ENCODE data around the gene TRAPPC3L.
A peak's percentile ranks its signal among the peaks of the same experiment; 100 is the strongest.
"Not testable (repeated sequence)": the region's sequence is repeated elsewhere in the genome, so short reads cannot be mapped to it uniquely, and the experiment has no call there.

TRAPPC3L gene

DNA sequence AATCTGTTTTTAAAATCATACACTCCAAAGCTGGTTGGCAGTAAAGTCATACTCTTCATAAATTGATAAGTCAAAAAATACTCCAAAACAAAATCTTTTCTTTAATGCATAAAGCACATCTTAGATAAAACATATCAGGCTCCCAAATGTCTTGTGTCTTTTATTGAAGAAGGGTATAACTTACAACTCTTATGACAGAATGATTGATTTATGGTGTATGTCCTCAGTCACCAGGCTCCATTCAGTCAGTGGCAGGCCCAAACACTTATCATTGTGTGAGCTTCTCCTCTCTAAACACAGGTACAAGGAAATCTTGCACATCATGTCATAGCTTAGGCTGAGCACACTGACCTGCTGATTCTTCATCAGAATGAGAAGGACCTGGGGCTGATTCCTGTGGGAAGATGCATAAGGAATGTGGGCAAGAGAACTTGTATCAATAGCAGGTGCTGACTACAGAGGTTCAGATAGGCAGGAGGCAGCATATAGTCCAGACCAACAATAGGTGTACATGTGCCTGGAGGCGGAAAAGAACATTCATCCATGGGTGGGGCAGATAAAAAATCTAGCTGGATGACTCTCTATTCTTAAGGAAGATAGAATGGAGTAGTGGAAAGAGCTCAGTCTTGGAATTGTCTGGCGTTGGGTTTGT is 32.1 kb downstream of the TRAPPC3L start:
- DNase-seq (ENCODE audit: low spot score), result no peak

DNA sequence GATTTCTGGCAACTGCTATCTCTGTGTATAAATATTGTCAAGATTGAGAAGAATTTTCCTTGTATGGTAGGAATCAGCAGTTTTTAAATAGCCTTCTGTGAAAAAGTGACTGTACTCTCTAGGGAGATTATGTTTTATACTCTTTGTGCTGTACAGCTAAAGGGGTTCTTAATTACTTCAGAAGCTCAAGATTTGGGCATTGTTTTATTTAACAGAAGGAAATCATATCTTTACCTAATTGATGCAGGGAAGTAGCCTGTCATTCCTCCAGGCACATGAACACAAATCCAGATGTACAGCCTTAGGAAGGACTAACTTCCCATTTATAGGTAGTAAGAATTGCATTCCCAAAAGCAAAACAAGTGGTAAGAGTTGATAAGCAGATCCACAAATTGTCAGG is 32.8 kb downstream of the TRAPPC3L start:
- DNase-seq (ENCODE audit: low spot score), result no peak

DNA sequence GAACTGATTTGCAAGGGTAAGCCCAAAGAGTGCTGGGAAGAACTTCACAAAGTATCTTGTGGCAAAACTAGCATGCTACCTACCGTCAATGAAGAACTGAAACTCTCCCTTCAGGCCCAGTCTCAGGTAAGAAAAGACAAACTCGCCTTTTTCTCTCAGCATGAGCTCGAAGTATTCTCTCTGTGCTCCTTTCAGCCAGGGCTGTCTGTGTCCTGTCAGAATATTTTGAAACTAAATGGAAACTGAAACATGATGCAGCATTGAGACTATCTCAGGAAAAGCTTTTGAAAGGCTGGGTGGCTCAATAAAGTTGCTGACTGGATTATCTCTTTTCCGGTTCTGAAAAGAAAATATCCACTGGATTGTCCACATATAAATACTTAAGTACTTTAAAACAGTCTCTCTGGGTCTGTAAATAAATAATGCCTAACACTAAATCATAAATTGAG is 33.3 kb downstream of the TRAPPC3L start:
- DNase-seq (ENCODE audit: low spot score), result no peak

DNA sequence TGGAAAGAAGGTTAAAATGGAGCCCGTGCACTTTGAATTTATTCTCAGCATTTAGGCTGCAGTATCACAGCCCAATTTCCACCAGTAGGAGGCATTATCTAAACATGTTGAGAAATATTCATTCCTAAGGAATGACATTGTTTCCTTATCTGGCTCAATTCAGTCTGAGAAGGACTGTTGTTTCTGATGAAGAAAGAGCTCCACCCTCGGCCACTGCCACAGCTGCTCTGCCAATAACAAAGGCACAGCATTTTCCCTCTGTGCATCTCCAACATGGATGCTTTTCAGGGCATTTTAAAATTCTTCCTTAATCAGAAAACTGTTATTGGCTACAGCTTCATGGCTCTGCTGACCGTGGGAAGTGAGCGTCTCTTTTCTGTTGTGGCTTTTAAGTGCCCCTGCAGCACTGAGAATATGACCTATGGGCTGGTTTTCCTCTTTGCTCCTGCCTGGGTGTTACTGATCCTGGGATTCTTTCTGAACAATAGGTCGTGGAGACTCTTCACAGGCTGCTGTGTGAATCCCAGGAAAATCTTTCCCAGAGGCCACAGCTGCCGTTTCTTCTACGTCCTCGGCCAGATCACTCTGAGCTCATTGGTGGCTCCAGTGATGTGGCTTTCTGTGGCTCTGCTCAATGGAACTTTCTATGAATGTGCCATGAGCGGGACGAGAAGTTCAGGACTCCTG is 33.9 kb downstream of the TRAPPC3L start, which contains the start of gene CALHM5:
Gene CALHM5, plus strand, starts transcription at position 216 of the 687 bp plus-strand sequence. Its CDS starts 58 bp downstream, at position 274.
- DNase-seq (ENCODE audit: low spot score), result peak; percentile 42

DNA sequence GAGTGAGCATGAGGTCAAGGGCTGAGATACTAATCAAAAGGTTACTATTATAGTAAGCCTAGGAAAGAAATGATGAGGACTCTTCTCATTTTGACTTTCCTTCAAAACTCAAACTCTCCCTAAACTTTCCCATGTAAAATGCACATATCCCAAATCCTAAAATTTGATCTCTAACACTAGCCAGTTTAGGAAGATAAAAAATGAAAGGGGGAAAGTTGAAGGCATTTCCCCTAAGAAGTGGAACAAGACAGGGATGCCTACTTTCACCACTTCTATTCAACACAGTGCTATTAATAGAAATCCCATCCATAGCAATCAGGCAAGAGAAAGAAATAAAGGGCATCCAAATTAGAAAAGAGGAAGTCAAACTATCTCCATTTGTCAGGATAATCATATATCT is 37.0 kb downstream of the TRAPPC3L start:
- DNase-seq (ENCODE audit: low spot score), result no peak

DNA sequence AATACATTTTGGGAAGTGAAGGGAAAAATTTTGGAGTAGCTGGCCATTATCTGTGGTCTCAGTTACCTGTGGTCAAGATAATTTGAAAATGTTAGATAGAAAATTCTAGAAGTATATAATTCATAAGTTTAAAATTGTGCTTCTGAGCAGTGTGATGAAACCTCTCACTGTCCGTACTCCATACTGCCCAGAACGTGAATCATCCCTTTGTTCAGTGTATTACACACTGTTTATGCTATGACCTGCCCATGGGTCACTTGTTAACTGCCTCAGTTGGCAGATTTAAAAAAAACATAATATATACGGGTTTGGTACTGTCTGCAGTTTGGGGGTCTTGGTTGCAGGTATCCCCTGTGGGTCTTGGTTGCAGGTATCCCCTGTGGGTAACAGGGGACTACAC is 38.2 kb downstream of the TRAPPC3L start:
- no peak for DNase-seq (ENCODE audit: low spot score)

DNA sequence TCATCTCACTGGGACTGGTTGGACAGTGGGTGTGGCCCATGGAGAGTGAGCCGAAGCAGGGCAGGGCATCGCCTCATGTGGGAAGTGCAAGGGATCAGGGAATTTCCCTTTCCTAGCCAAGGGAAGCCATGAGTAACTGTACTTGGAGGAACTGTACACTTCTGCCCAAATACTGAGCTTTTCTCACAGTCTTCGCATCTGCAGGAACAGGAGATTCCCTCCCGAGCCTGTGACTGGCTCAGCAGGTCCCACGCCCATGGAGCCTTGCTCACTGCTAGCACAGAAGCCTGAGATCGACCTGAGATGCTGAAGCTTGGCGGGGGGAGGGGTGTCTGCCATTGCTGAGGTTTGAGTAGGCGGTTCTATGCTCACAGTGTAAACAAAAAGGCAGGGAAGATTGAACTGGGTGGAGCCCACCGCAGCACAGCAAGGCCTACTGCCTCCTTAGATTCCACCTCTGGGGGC is 44.5 kb downstream of the TRAPPC3L start:
- no peak for DNase-seq (ENCODE audit: low spot score)

DNA sequence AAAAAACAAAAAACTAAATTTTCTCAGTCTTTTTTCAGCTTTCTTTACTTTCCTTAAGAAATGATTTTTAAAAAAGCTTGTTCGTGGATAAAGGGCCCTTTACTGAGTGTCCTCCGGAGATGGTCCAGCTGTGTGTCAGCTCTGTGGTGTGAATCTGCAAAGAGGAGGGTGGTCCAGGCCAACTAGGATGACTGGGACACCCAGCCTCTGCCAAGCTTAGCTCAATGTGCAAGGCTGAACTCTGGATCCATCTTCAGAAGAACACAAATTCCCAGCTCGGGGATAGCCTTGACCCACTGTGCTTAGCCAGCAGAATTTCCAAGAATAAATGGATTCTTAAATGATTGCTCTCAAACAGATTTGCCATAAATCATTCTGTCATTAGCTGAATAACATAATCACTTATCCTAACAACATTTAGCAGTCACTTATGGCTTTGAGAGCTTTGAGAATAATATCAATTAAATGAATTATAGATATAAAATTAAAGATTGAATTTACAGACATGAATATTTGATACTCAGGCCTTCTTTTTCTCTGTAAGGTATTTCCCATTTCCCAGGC is 48.3 kb downstream of the TRAPPC3L start:
- no peak for DNase-seq (ENCODE audit: low spot score)

DNA sequence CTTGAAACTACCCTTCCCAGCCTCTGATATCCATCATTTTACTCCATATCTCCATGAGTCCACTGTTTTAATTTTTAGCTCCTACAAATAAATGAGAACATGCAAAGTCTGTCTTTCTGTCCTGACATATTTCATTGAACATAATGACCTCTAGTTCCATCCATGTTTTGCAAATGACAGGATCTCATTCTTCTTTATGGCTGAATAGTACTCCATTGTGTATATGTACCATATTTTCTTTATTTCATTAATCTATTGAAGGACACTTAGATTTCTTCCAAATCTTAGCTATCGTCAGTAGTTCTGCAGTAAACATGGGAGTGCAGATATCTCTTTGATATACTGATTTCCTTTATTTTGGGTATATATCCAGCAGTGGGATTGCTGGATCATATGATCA is 50.3 kb downstream of the TRAPPC3L start:
- not testable (repeated sequence) for DNase-seq (ENCODE audit: low spot score)

DNA sequence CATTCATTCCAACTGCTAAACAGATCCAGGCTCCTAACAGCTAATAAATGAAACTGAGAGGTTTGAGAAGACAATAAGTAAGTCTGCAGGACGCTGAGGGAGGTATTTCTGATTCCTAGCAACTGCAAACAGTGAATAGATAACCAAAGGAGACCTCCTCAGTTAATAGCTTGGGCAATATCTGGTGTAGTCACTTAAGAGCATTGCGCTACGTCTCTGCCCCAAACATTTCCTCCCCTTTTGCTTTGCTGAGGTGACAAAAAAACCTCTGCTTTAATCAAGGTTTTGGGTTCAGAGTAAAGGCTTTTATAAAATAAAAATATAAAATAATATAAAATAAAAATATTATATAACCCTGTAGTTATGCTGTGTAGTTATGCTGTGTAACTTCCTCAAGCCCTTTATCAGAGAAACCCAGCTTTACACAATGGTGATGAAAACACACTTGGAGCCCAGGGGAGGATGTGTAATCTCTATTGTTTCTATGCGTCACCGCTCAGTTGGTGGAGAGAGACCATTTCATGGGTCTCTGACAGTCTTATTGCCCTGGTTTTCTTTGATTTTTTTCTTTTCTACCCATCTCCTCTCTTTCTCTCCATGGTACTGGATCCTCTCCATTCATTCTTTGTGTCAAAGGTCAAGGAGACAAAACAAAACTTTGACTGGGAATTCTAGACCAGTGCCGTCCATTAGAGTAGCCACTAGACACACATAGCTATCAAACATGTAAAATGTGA is 53.0 kb downstream of the TRAPPC3L start:
- DNase-seq (ENCODE audit: low spot score), result no peak

DNA sequence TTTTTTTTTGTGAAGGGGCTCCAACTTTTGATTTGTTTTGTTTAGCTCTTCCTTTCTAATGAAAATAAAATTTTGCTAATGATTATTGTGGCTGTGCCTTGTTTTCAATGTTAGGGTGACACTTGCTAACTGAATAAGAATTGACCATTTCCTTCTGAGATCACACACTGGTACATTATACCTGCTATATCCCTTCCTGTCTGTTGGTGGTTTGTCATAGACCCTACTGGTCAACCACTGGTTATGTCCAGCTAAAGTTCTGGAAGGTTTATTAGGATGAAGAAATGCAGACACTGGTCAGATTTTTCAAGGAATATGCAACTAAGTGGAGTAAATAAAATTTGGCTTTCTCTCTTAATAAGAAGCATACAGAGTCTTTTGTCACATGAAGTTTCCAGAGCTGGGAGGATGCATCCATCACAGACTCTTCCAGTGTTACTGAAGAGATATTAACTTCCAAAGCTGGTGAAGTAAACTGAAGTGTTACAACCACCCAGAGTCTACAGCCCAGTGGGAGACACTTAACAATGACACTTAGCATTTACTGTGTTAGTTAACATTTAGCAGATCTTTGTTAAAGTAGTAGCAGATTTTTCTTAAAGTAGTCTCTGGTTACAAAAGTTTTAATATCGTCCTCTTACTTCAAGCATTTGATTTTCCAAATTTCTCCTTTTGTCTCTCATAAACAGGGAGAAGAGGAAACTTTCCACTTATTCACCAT is 53.7 kb downstream of the TRAPPC3L start:
- no peak for DNase-seq (ENCODE audit: low spot score)

DNA sequence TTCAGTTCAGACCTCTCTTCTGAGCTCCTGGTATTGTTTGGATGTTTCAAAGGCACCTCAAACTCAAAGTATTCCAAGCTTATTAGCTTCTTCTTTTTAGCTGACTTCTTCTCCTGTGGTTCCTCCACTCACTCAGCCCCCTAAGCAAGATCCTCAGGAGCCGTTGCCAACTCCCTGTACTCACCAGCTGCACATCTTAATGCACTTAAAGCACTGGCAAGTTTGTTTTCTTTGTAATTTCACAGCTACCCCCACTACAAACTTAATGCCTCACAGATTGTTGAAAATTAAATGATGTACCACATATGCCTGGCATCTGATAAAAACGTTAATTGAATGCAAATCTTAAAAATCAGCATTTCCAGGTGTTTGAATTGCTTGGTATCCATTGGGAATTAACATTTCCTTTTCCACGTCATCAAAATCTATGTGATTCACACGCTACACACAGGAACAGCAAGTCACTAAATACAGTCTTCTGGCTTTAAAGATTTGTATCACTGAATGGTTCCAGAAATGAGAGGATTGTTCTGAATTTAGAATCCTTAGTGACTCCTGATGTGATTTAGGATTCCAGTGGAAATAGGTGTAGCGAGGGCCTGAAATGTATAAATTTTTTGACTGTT is 59.8 kb downstream of the TRAPPC3L start:
- DNase-seq (ENCODE audit: low spot score), result no peak

DNA sequence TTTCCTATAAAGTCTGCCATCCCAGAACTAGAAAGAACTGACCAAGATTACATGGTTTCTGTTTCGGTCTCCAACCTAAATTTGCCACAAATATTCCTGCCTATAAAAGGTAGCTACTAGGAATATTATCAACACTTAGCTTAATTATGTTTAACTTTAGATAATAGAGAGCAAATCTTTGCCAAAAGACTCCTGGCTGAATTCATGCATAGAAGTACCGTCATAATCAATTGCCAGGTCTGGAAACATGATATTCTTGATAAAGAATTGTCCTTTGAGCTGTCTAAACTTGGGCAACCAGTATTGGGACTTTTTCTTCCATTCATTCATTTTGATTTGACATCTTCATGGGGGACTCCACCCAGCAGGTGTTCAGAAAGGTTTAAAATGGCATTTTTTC is 61.9 kb downstream of the TRAPPC3L start:
- no peak for DNase-seq (ENCODE audit: low spot score)

DNA sequence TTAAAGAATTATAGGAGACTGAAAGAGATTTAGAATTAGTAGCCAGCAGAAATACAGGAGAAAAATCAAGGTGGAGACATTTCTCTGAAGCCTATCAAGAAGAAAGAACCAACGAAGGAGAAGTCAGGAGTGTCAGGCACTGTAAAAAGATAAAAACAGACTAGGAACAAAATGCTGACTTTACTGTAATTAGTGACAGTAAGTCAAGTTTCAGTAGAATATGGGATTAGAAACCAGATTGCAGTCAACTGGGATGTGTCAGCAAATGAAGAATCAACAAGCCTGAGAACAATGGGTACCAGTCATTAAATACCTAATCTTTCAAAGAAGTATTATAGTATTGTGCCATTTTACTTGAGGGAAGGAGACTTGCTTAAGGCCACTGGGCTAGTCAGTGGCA is 62.7 kb downstream of the TRAPPC3L start:
- DNase-seq (ENCODE audit: low spot score), result no peak

DNA sequence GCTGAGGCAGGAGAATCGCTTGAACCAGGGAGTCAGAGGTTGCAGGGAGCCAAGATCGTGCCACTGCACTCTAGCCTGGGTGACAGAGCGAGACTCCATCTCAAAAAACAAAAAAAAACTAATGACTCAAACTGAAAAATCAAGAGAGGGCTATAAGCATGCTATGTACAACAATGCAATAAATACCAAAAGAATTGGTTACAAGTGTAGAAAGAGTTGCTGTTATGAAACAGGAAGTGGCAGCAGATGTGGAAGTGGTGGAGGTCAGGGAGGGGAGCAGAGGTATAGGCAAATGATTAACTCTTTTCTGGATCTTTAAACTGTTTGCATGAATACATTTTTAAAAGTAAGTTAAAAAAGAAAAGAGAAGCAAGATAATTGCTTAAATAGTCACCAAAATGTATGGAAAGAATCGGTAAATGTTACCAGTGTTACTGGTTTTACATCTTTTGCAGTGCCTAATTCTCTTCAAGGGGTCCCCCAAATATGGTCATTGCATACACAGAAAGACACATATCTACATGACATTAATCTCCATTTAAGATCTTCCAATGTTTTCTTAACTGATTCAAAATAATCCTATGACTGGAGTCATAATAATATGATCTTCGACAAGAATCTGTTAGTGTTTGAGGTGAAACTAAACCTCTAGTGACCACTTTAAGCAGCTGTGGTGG is 69.3 kb downstream of the TRAPPC3L start:
- DNase-seq (ENCODE audit: low spot score), result no peak

DNA sequence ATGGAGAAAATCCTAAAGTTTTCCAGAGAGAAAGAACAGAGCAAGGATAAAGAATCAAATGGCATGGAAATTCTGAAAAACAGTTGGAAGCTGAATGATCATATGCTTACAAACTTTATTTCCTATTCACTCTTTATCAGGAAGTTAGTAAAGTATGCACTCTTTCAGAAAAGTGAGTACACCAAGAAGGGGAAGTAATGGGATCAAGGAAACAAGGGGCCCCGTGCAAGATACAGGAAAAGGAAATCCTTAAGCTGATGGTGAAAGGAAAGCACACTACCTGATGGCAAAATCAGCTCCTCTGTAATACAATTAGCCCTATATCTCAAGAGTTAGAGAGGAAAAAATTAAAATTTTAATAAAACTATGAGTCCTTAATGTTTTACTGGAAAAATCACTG is 70.3 kb downstream of the TRAPPC3L start:
- no peak for DNase-seq (ENCODE audit: low spot score)

DNA sequence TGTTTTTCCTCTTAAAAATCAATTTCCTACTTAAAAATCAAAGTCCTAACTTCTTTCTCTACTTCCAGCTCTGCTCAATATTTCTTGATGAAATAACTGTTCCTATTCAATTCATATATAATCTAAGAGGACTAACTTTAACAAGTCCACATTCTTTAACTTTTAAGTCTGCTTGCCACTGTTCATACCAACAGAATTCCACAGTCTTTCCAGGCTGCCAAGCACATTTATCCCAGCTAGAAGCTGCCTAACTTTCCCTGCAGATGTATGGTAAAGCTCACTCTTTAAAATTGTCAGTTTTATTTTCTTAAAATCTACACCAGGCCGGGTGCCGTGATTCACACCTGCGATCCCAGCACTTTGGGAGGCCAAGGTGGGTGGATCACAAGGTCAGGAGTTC is 72.8 kb downstream of the TRAPPC3L start:
- DNase-seq (ENCODE audit: low spot score), result no peak

DNA sequence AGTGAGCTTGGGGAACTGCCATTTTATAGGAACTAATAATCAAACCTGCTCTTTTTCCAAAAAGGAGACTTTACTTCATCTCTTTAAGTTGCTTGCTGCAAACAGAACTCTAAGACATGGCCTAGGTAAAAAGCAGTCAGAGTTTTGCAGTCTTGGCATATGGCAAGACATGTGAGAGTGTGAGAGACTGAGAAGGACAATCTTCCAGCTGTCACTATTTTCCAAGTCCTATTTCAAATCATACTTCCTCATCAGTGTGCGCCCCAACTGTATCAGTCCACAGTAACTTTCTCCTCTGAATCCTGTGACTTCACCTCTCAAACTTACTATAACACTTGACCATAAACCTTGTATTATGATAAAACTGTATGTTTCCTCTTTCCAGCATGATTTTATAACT is 74.0 kb downstream of the TRAPPC3L start:
- DNase-seq (ENCODE audit: low spot score), result no peak

DNA sequence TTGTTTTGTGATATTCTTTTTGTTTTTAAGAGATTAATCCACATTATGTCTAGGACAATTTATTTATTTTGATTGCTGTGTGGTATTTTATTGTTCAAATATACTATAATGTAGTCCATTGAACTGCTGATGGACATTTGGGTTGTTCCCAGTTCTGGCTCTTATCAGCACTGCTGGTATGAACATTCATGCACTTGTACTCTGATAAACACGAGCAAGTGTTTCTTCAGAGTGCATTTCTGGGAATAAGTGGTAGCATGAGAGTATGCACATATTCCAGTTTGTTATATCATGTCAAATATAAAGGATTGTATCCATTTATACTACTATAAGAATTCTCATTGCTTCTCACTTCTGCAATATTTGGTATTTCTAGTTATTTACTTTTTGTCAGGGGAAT is 77.2 kb downstream of the TRAPPC3L start:
- DNase-seq (ENCODE audit: low spot score), result no peak

DNA sequence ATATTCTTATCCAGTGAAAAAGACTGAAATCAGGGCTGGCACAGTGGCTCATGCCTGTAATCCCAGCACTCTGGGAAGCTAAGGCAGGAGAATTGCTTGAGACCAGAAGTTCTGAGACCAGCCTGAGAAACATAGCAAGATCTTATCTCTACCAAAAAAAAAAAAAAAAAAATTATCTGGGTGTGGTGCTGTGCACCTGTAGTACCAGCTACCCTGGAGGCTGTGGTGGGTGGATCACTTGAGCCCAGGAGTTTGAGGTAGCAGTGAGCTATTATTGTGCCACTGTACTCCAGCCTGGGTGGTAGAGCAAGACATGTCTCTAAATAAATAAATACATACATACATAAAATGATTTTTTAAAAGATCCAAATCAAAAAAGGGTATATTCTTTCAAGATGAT is 78.0 kb downstream of the TRAPPC3L start:
- no peak for DNase-seq (ENCODE audit: low spot score)

DNA sequence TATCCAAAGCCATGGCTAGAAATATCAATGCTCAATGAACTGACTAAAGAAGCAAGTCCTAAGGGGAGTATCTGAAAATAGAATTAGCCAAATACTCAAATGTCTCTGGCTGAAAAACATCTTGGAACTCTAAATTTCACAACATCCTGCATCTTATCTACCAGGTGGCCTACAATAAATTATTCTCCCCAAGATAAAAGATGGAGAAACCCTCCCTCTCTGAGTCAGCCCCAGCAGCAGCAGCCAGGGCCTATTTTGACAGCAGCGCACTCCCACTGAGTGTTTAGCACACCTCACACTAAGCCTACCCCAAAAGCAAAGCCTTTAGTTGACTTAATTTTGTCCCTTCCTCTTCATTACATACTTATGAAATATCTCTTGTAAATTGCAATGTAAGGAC is 78.4 kb downstream of the TRAPPC3L start:
- DNase-seq (ENCODE audit: low spot score), result no peak
